B cell (primary cell): Measurements from ENCODE around the gene PRPF31. TPM values are rescaled to one million over a fixed set of nuclear protein-coding genes. Genes with fewer than 3 reads are reported as not detected.

Experiments
- ATAC-seq: fragments of 200-7000 bp; cut with Tn5 transposase; one replicate; pipeline ENCODE4 v1.10.0; 2021; ENCODE audit warnings: low read depth, mild to moderate bottlenecking, moderate number of reproducible peaks, moderate library complexity
- CTCF ChIA-PET: fragments of 350-600 bp; sonication (Branson Sonifier 250); formaldehyde crosslinking; loops from one replicate; lab custom pipeline; 2021; ENCODE audit warnings: antibody characterized with exemption, inconsistent platforms; lab: Charles Lee
- POLR2A ChIA-PET: fragments of 350-600 bp; sonication (Branson Sonifier 250); formaldehyde crosslinking; loops from one replicate; lab custom pipeline; 2021; ENCODE audit warnings: antibody characterized with exemption; lab: Charles Lee
- DNase-seq: peaks from one replicate; pipeline ENCODE4 v3.0.0; 2013
- H2AFZ ChIP-seq: 2 replicates; pipeline ENCODE4 v1.6.1; 2012; ENCODE audit warnings: mild to moderate bottlenecking, low read depth, low read length; ENCODE audit not compliant: insufficient read depth, poor library complexity, severe bottlenecking
- H3K27ac ChIP-seq, 2 donors: 1 replicate in 1 of 2; 2 replicates in 1 of 2; pipeline ENCODE4 v1.5.1; 2012 to 2013; ENCODE audit warnings: low read length in 2 of 2, mild to moderate bottlenecking in 2 of 2, moderate library complexity in 1 of 2
- H3K27me3 ChIP-seq, 4 experiments: fragments of 200-600 bp in 1 of 4; sonication (generic) in 1 of 4; replicated peaks in 1 of 4; 1 replicate in 2 of 4; 2 replicates in 2 of 4; pipeline versions ENCODE4 v1.6.1 to v1.7.0; 2013 to 2016; ENCODE audit warnings: low read length in 3 of 4, mild to moderate bottlenecking in 2 of 4, mixed read lengths in 1 of 4, moderate library complexity in 1 of 4; ENCODE audit not compliant: insufficient read depth in 4 of 4, control insufficient read depth in 3 of 4; ENCODE audit errors: control extremely low read depth in 1 of 4
- H3K36me3 ChIP-seq, 2 experiments: replicated peaks in 1 of 2; 1 replicate in 1 of 2; 2 replicates in 1 of 2; pipeline versions ENCODE4 v1.6.1 to v1.7.1; 2013; ENCODE audit warnings: low read length in 1 of 2; ENCODE audit not compliant: insufficient read depth in 2 of 2, control insufficient read depth in 1 of 2; ENCODE audit errors: control extremely low read depth in 1 of 2, extremely low read depth in 1 of 2
- H3K4me1 ChIP-seq, 2 donors: fragments of 200-600 bp in 1 of 2; sonication (generic) in 1 of 2; 1 replicate in 1 of 2; 2 replicates in 1 of 2; pipeline versions ENCODE4 v1.5.1 to v1.6.1; 2013 to 2017; ENCODE audit warnings: low read length in 2 of 2; ENCODE audit not compliant: control insufficient read depth in 2 of 2, insufficient read depth in 2 of 2
- H3K4me2 ChIP-seq: replicated peaks from 2 replicates; pipeline ENCODE3; 2012; ENCODE audit warnings: mild to moderate bottlenecking, low read depth, low read length; ENCODE audit not compliant: poor library complexity, severe bottlenecking
- H3K4me3 ChIP-seq, 5 experiments: fragments of 200-600 bp in 1 of 5; sonication (generic) in 1 of 5; 1 replicate in 3 of 5; 2 replicates in 2 of 5; pipeline versions ENCODE4 v1.5.1 to v1.7.0; 2011 to 2016; ENCODE audit warnings: low read length in 4 of 5, mild to moderate bottlenecking in 4 of 5, low read depth in 2 of 5, control low read depth in 1 of 5, moderate library complexity in 1 of 5; ENCODE audit not compliant: insufficient read depth in 1 of 5; ENCODE audit errors: control extremely low read depth in 1 of 5, extremely low read depth in 1 of 5
- H3K79me2 ChIP-seq: fragments of 200-600 bp; sonication (generic); one replicate; pipeline ENCODE4 v1.6.0; 2016; ENCODE audit warnings: low read length; ENCODE audit not compliant: control insufficient read depth, insufficient read depth
- H3K9ac ChIP-seq: fragments of 200-600 bp; sonication (generic); 2 replicates; pipeline ENCODE4 v1.6.1; 2017; ENCODE audit warnings: mild to moderate bottlenecking, low read length, moderate library complexity
- H3K9me3 ChIP-seq, 3 donors: one replicate each; pipeline versions ENCODE4 v1.6.1 to v1.7.1; 2013; ENCODE audit warnings: low read length in 2 of 3; ENCODE audit not compliant: control insufficient read depth in 2 of 3, insufficient read depth in 1 of 3; ENCODE audit errors: control extremely low read depth in 1 of 3
- H4K20me1 ChIP-seq: 2 replicates; pipeline ENCODE4 v1.6.0; 2012; ENCODE audit warnings: mild to moderate bottlenecking, low read length; ENCODE audit not compliant: insufficient read depth, control insufficient read depth, poor library complexity, severe bottlenecking
- H3K27ac Mint-ChIP-seq: one replicate; pipeline ENCODE4 v1.8.0; 2021; ENCODE audit warnings: mixed read lengths
- H3K27me3 Mint-ChIP-seq: one replicate; pipeline ENCODE4 v1.8.0; 2021; ENCODE audit warnings: mixed read lengths
- H3K4me1 Mint-ChIP-seq: one replicate; pipeline ENCODE4 v1.8.0; 2021; ENCODE audit warnings: mixed read lengths
- H3K4me3 Mint-ChIP-seq: one replicate; pipeline ENCODE4 v1.8.0; 2021; ENCODE audit warnings: mixed read lengths
- H3K9me3 Mint-ChIP-seq: one replicate; pipeline ENCODE4 v1.8.0; 2022; ENCODE audit warnings: mixed read lengths; ENCODE audit not compliant: insufficient read depth
- EZH2 ChIP-seq: IDR thresholded peaks from 2 replicates; pipeline ENCODE4 v1.6.1; 2012; ENCODE audit warnings: borderline replicate concordance, low read depth, mild to moderate bottlenecking, moderate library complexity, low read length; ENCODE audit not compliant: insufficient read depth, poor library complexity, severe bottlenecking
- WGBS: methylation state at CpG from one replicate; pipeline ENCODE4 v1.1.5; 2013; ENCODE audit warnings: missing lambda C conversion rate; ENCODE audit not compliant: insufficient coverage; 5-methylcytosine and 5-hydroxymethylcytosine counted together
- intact Hi-C: fragments of 100-400 bp; cut with micrococcal nuclease; formaldehyde crosslinking; loops from one replicate; pipeline ENCODE4 v1.10.0; 2022
- polyA plus RNA-seq: library from polyadenylated mRNA; depleted of rRNA; stranded (reverse); fragments of >200 nt; gene quantifications from 2 replicates; pipeline ENCODE4 v1.2.3, GENCODE V29; 2012
- total RNA-seq, 2 donors: library from RNA; stranded (reverse); fragments of 120-200 nt in 1 of 2; gene quantifications; 1 replicate in 1 of 2; 2 replicates in 1 of 2; pipeline versions ENCODE4 v1.2.3 to v1.2.4, GENCODE V29; 2013 to 2022
- TF ChIP-seq, protein P1 (sequence below): fragments of 200-600 bp; IDR thresholded peaks from one replicate; pipeline ENCODE4 v1.8.0; 2022; ENCODE audit warnings: antibody characterized with exemption, mild to moderate bottlenecking

Gene PRPF31
- total and polyA plus RNA-seq, 2 donors (not counting 1 experiment from before 2014, with no cell fraction given) = 61.2 to 66.2 TPM

GRCh38 chr19:54137699-54138488, 22.3 kb downstream of the PRPF31 start, which contains the start of gene CNOT3:
TSS of gene CNOT3 (plus strand) at chr19:54137762. CDS start at chr19:54142979, 5,217 bp downstream.
- DNase-seq (no peak), ATAC-seq (no peak)
- H3K27me3 Mint-ChIP-seq = peaks cover 4% of the 10 kb centered on the region
- Histone ChIP-seq H2AFZ (peak within 1 kb of the TSS; percentile 81), H3K36me3 (peaks cover 0 to 25% of the 10 kb centered on the region in 2 experiments), H3K79me2 (peaks cover 53% of the 10 kb centered on the region), H3K9ac (peak within 1 kb of the TSS; percentile 93), H3K9me3 (no peaks in the 10 kb centered on the region), H3K4me1 (peaks cover 24 to 32% of the 10 kb centered on the region in 2 donors), H3K27ac (peak within 1 kb of the TSS; percentile 74 to 96), H4K20me1 (peaks cover 51% of the 10 kb centered on the region), H3K4me3 (peak within 1 kb of the TSS; percentile 28 to 94 (median 79)), H3K4me2 (peak within 1 kb of the TSS; percentile 96), H3K27me3 (peaks cover 0 to 13% (median 2%) of the 10 kb centered on the region in 4 experiments)
- POLR2A ChIA-PET = interaction anchor here (0.6 to 1.8 kb wide), 10 partner anchors 17 to 556 kb away, joined by 3 to 25 read pairs (median 4); partner anchors contain the start of genes LENG1, LENG8, MBOAT7 and NDUFA3
- peak within 1 kb of the TSS; percentile 89 for H3K4me3 Mint-ChIP-seq
- TF ChIP-seq, protein P1, sequence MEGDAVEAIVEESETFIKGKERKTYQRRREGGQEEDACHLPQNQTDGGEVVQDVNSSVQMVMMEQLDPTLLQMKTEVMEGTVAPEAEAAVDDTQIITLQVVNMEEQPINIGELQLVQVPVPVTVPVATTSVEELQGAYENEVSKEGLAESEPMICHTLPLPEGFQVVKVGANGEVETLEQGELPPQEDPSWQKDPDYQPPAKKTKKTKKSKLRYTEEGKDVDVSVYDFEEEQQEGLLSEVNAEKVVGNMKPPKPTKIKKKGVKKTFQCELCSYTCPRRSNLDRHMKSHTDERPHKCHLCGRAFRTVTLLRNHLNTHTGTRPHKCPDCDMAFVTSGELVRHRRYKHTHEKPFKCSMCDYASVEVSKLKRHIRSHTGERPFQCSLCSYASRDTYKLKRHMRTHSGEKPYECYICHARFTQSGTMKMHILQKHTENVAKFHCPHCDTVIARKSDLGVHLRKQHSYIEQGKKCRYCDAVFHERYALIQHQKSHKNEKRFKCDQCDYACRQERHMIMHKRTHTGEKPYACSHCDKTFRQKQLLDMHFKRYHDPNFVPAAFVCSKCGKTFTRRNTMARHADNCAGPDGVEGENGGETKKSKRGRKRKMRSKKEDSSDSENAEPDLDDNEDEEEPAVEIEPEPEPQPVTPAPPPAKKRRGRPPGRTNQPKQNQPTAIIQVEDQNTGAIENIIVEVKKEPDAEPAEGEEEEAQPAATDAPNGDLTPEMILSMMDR = peak; percentile 37
- no peak for TF ChIP-seq EZH2
- peaks cover 49% of the 10 kb centered on the region for H3K4me1 Mint-ChIP-seq
- peak within 1 kb of the TSS; percentile 90 for H3K27ac Mint-ChIP-seq
- intact Hi-C loops = loop anchor here (1.0 kb wide), 8 partner anchors 21 to 326 kb away; partner anchors contain the start of genes LENG1, LENG8, NDUFA3 and PRPF31
- H3K9me3 Mint-ChIP-seq = no peaks in the 10 kb centered on the region
- CTCF ChIA-PET = interaction anchor here (1.0 to 2.0 kb wide), 7 partner anchors 18 to 345 kb away, joined by 3 to 7 read pairs (median 5); partner anchors contain the start of genes LENG1, PRPF31 and TFPT
- under 1% methylated on average over 99 of the region's 103 CpGs for WGBS
